ENCODE measurements around the gene OR4M2. TPM values are rescaled to one million over a fixed set of nuclear protein-coding genes. Genes with fewer than 3 reads are reported as not detected.

The OR4M2 gene, protein sequence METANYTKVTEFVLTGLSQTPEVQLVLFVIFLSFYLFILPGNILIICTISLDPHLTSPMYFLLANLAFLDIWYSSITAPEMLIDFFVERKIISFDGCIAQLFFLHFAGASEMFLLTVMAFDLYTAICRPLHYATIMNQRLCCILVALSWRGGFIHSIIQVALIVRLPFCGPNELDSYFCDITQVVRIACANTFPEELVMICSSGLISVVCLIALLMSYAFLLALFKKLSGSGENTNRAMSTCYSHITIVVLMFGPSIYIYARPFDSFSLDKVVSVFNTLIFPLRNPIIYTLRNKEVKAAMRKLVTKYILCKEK
- not detected in 5 replicates for total RNA-seq (2022; extraction: Qiagen RNA extraction; ENCODE audit: low read depth)

DNA sequence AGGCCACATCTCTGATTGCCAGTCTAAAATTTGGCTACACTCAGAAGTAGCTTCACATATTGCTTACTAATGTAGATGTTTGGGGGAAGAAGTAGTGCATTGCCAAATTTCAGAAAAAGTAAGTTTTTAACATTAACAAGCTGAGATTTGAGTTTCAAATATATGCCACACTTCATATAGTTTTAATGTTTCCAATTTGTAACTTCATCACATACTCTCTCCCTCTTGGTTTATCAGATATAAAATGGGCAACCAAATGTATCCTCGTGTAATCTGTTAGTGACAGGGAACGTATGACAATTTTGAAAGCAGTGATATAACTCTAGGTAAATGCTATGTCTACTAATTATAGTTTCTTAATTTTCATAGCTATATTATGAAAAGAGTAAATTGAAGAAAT, at the start of gene OR4M2:
Gene OR4M2 (plus strand): TSS at position 301 of the 400 bp plus-strand sequence. CDS start 98 bp downstream, at position 399.

Other genes starting within 250 kb of the OR4M2 start
- not detected in 5 replicates for gene POTEB, start 202.8 kb upstream of the OR4M2 start, total RNA-seq (2022; extraction: Qiagen RNA extraction; ENCODE audit: low read depth)